Common myeloid progenitor, CD34-positive (primary cell): Measurements from ENCODE around the gene SLC22A23.

Experiments used
- CTCF ChIA-PET: fragments of 350-600 bp; sonication (Branson Sonifier 250); formaldehyde crosslinking; loops from one replicate; lab custom pipeline; 2021; ENCODE audit warnings: antibody characterized with exemption; lab: Charles Lee
- POLR2A ChIA-PET: fragments of 350-600 bp; sonication (Branson Sonifier 250); formaldehyde crosslinking; loops from one replicate; lab custom pipeline; 2021; ENCODE audit warnings: antibody characterized with exemption; lab: Charles Lee
- DNase-seq, 3 donors: peaks; one replicate each; pipeline versions ENCODE4 v3.0.0 to v3.0.0-alpha.2; 2013
- H3K27ac ChIP-seq, 2 experiments: 1 replicate in 1 of 2; 2 replicates in 1 of 2; pipeline ENCODE4 v1.7.0; 2013; ENCODE audit warnings: inconsistent platforms in 2 of 2, low read length in 2 of 2, mild to moderate bottlenecking in 2 of 2, low read depth in 1 of 2, moderate library complexity in 1 of 2; ENCODE audit not compliant: severe bottlenecking in 2 of 2, insufficient read depth in 1 of 2, poor library complexity in 1 of 2
- H3K27me3 ChIP-seq, 5 experiments: replicated peaks in 2 of 5; 1 replicate in 3 of 5; 2 replicates in 2 of 5; pipeline versions ENCODE4 v1.6.1 to v1.7.0; 2013; ENCODE audit warnings: low read length in 4 of 5, mild to moderate bottlenecking in 2 of 5, moderate library complexity in 2 of 5, inconsistent platforms in 1 of 5; ENCODE audit not compliant: insufficient read depth in 5 of 5, control insufficient read depth in 4 of 5
- H3K36me3 ChIP-seq, 4 experiments: 1 replicate in 2 of 4; 2 replicates in 2 of 4; pipeline versions ENCODE4 v1.6.1 to v1.7.0; 2013; ENCODE audit warnings: low read length in 3 of 4, control low read depth in 1 of 4, mild to moderate bottlenecking in 1 of 4; ENCODE audit not compliant: control insufficient read depth in 4 of 4, insufficient read depth in 4 of 4
- H3K4me1 ChIP-seq, 4 experiments: 1 replicate in 3 of 4; 2 replicates in 1 of 4; pipeline versions ENCODE4 v1.6.1 to v1.7.1; 2013; ENCODE audit warnings: low read length in 3 of 4, mild to moderate bottlenecking in 3 of 4, control low read depth in 1 of 4, inconsistent platforms in 1 of 4, moderate library complexity in 1 of 4; ENCODE audit not compliant: control insufficient read depth in 4 of 4, insufficient read depth in 4 of 4; ENCODE audit errors: control extremely low read depth in 1 of 4
- H3K4me3 ChIP-seq, 7 experiments: 1 replicate in 4 of 7; 2 replicates in 3 of 7; pipeline versions ENCODE4 v1.5.1 to v1.7.0; 2013; ENCODE audit warnings: mild to moderate bottlenecking in 7 of 7, low read length in 6 of 7, moderate library complexity in 6 of 7, inconsistent platforms in 2 of 7, low read depth in 2 of 7, control low read depth in 1 of 7; ENCODE audit not compliant: insufficient read depth in 4 of 7, control insufficient read depth in 1 of 7; ENCODE audit errors: extremely low read depth in 1 of 7
- H3K9me3 ChIP-seq, 5 experiments: 1 replicate in 4 of 5; 2 replicates in 1 of 5; pipeline versions ENCODE4 v1.6.1 to v1.7.1; 2013; ENCODE audit warnings: low read length in 4 of 5, mild to moderate bottlenecking in 2 of 5, inconsistent platforms in 1 of 5, low read depth in 1 of 5, moderate library complexity in 1 of 5; ENCODE audit not compliant: control insufficient read depth in 4 of 5, insufficient read depth in 2 of 5; ENCODE audit errors: control extremely low read depth in 1 of 5
- WGBS: methylation state at CpG from one replicate; pipeline ENCODE4 v1.1.5; 2013; ENCODE audit not compliant: insufficient coverage; 5-methylcytosine and 5-hydroxymethylcytosine counted together

Gene SLC22A23

GRCh38 chr6:3323696-3324261 is 133.1 kb downstream of the SLC22A23 start:
- H3K4me1 ChIP-seq: peaks cover 0 to 3% (median 1%) of the 10 kb centered on the region in 4 experiments
- H3K36me3 ChIP-seq: no peaks in the 10 kb centered on the region
- POLR2A ChIA-PET: no interaction called here
- 94% methylated on average over 17 of the region's 21 CpGs for WGBS
- no peak for DNase-seq
- peaks cover 0 to 2% (median 0%) of the 10 kb centered on the region in 5 experiments for H3K27me3 ChIP-seq
- CTCF ChIA-PET: no interaction called here
- H3K9me3 ChIP-seq: no peaks in the 10 kb centered on the region
- no peak overlapping the region for H3K4me3 ChIP-seq
- no peak overlapping the region for H3K27ac ChIP-seq

GRCh38 chr6:3323148-3323547 is 133.7 kb downstream of the SLC22A23 start:
- POLR2A ChIA-PET: no interaction called here
- Histone ChIP-seq H3K9me3 (no peaks in the 10 kb centered on the region), H3K36me3 (no peaks in the 10 kb centered on the region), H3K27me3 (peaks cover 0 to 2% (median 0%) of the 10 kb centered on the region in 5 experiments), H3K27ac (no peak overlapping the region), H3K4me1 (peaks cover 0 to 3% (median 1%) of the 10 kb centered on the region in 4 experiments), H3K4me3 (no peak overlapping the region)
- DNase-seq: no peak
- CTCF ChIA-PET: no interaction called here
- WGBS: no CpG with 5 or more reads among the region's 3 CpGs

- no peaks in the 10 kb centered on the region for H3K36me3 ChIP-seq
- no peak for DNase-seq
- no peaks in the 10 kb centered on the region for H3K9me3 ChIP-seq
- ChIA-PET POLR2A (no interaction called here), CTCF (no interaction called here)
- peaks cover 0 to 3% (median 1%) of the 10 kb centered on the region in 4 experiments for H3K4me1 ChIP-seq
- no peak overlapping the region for H3K4me3 ChIP-seq
- WGBS: 95% methylated on average over 12 of the region's 14 CpGs
- H3K27me3 ChIP-seq: peaks cover 0 to 2% (median 0%) of the 10 kb centered on the region in 5 experiments
- H3K27ac ChIP-seq: no peak overlapping the region
These were observed 134.4 kb downstream of the SLC22A23 start for GRCh38 chr6:3322366-3322890.

- ChIA-PET POLR2A (no interaction called here), CTCF (no interaction called here)
- Histone ChIP-seq H3K4me1 (peaks cover 0 to 3% (median 1%) of the 10 kb centered on the region in 4 experiments), H3K9me3 (no peaks in the 10 kb centered on the region), H3K36me3 (no peaks in the 10 kb centered on the region), H3K27ac (no peak overlapping the region), H3K4me3 (no peak overlapping the region), H3K27me3 (peaks cover 0 to 2% (median 0%) of the 10 kb centered on the region in 5 experiments)
- 97% methylated on average over 8 of the region's 8 CpGs for WGBS
- DNase-seq: no peak
These were observed 135.0 kb downstream of the SLC22A23 start for GRCh38 chr6:3321875-3322274.

- Histone ChIP-seq H3K9me3 (no peaks in the 10 kb centered on the region), H3K27me3 (peaks cover 0 to 5% (median 0%) of the 10 kb centered on the region in 5 experiments), H3K27ac (no peak overlapping the region), H3K4me3 (no peak overlapping the region), H3K36me3 (no peaks in the 10 kb centered on the region), H3K4me1 (peaks cover 0 to 3% (median 1%) of the 10 kb centered on the region in 4 experiments)
- WGBS: 95% methylated on average over 4 of the region's 11 CpGs
- ChIA-PET POLR2A (no interaction called here), CTCF (no interaction called here)
- DNase-seq: no peak
These were observed 135.8 kb downstream of the SLC22A23 start for GRCh38 chr6:3321042-3321441.

- WGBS: 97% methylated on average over 6 of the region's 7 CpGs
- H3K27ac ChIP-seq: no peak overlapping the region
- H3K4me1 ChIP-seq: peaks cover 0 to 3% (median 1%) of the 10 kb centered on the region in 4 experiments
- POLR2A ChIA-PET: no interaction called here
- H3K4me3 ChIP-seq: no peak overlapping the region
- DNase-seq: no peak
- no peaks in the 10 kb centered on the region for H3K36me3 ChIP-seq
- H3K9me3 ChIP-seq: no peaks in the 10 kb centered on the region
- peaks cover 0 to 5% (median 0%) of the 10 kb centered on the region in 5 experiments for H3K27me3 ChIP-seq
- CTCF ChIA-PET: no interaction called here
These were observed 136.5 kb downstream of the SLC22A23 start for GRCh38 chr6:3320238-3320811.

- Histone ChIP-seq H3K9me3 (no peaks in the 10 kb centered on the region), H3K4me1 (peaks cover 0 to 3% (median 0%) of the 10 kb centered on the region in 4 experiments), H3K27ac (no peak overlapping the region), H3K4me3 (no peak overlapping the region), H3K27me3 (peaks cover 0 to 5% (median 0%) of the 10 kb centered on the region in 5 experiments), H3K36me3 (no peaks in the 10 kb centered on the region)
- 93% methylated on average over 10 of the region's 10 CpGs for WGBS
- no peak for DNase-seq
- ChIA-PET POLR2A (no interaction called here), CTCF (interaction anchor here (0.6 kb wide), 1 partner anchor 49 kb away, joined by 3 read pairs; no protein-coding TSS in a partner anchor)
These were observed 137.1 kb downstream of the SLC22A23 start for GRCh38 chr6:3319610-3320200.
